Measurements from ENCODE around the gene CNTNAP2. TPM values are rescaled to one million over a fixed set of nuclear protein-coding genes. Genes with fewer than 3 reads are reported as not detected.

The CNTNAP2 gene
- total and polyA plus RNA-seq, 9 of the 15 experiments (the other 6 are each of a cell fraction or from before 2014, with no cell fraction given), result 0.04 to 0.62 (median 0.09) TPM; not detected in 4

GRCh38 chr7:147903536-147904218 is 1787.1 kb downstream of the CNTNAP2 start (continued):
- TF ChIP-seq, protein P1, sequence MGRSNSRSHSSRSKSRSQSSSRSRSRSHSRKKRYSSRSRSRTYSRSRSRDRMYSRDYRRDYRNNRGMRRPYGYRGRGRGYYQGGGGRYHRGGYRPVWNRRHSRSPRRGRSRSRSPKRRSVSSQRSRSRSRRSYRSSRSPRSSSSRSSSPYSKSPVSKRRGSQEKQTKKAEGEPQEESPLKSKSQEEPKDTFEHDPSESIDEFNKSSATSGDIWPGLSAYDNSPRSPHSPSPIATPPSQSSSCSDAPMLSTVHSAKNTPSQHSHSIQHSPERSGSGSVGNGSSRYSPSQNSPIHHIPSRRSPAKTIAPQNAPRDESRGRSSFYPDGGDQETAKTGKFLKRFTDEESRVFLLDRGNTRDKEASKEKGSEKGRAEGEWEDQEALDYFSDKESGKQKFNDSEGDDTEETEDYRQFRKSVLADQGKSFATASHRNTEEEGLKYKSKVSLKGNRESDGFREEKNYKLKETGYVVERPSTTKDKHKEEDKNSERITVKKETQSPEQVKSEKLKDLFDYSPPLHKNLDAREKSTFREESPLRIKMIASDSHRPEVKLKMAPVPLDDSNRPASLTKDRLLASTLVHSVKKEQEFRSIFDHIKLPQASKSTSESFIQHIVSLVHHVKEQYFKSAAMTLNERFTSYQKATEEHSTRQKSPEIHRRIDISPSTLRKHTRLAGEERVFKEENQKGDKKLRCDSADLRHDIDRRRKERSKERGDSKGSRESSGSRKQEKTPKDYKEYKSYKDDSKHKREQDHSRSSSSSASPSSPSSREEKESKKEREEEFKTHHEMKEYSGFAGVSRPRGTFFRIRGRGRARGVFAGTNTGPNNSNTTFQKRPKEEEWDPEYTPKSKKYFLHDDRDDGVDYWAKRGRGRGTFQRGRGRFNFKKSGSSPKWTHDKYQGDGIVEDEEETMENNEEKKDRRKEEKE (IDR thresholded peaks at IDR 0.05; ENCODE audit: borderline replicate concordance in 1 of 2, control insufficient read depth in 1 of 2, low read depth in 2 of 2, low read length in 1 of 2), result no peak
- TF ChIP-seq ATF7 (IDR thresholded peaks at IDR 0.05) (no peak), NR1H2 (CRISPR knock-in tag; IDR thresholded peaks at IDR 0.05) (no peak), JUNB (CRISPR knock-in tag; conservative IDR thresholded peaks at IDR 0.05) (no peak)

DNA sequence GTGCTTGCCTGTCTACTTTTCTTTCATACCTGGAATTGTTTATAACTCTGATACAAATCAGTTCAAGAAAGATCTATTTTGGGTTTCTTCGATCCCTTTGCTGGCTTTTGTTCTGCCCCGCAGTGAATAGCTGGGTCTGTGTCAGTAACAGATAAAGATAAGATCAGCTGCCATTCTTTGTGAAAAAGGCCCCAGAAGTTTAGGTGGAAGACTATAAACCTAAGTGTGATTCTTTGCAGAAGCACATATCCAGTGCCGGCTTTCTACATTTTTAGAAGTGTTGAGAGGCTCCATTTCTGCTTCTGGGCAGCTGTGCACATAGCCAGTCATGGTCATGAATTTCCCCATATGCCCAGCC is 1787.6 kb downstream of the CNTNAP2 start:
- Histone ChIP-seq H3K36me3 (ENCODE audit: control insufficient read depth, insufficient read depth, low read length) (no peaks in the 10 kb centered on the region), H3K79me2 (ENCODE audit: control insufficient read depth, insufficient read depth, low read length) (no peaks in the 10 kb centered on the region), H3K4me1 (replicated peaks in 1 of 2; ENCODE audit: control insufficient read depth in 2 of 2, insufficient read depth in 2 of 2, low read length in 2 of 2) (no peaks in the 10 kb centered on the region), H3K9me3 (replicated peaks; ENCODE audit: control insufficient read depth, insufficient read depth, low read depth, low read length) (no peaks in the 10 kb centered on the region; the same call in 1 of the 2 replicates), H3K4me2 (ENCODE audit: insufficient read depth, low read length) (no peak overlapping the region), H3K9me1 (ENCODE audit: control insufficient read depth, insufficient read depth, low read length) (no peaks in the 10 kb centered on the region), H4K20me1 (replicated peaks; ENCODE audit: control insufficient read depth, insufficient read depth, low read length) (no peaks in the 10 kb centered on the region), H3K27me3 (ENCODE audit: control insufficient read depth in 2 of 2, insufficient read depth in 2 of 2, low read length in 2 of 2) (no peaks in the 10 kb centered on the region), H3K27ac (ENCODE audit: extremely low read depth, low read depth, low read length) (no peak overlapping the region), H3K9ac (ENCODE audit: insufficient read depth in 1 of 2, low read depth in 2 of 2, low read length in 2 of 2) (no peak overlapping the region), H3K4me3 (no peak overlapping the region), H2AFZ (ENCODE audit: low read depth, low read length) (no peak overlapping the region)
- ATAC-seq (no peak), FAIRE-seq (no peak), DNase-seq (ENCODE audit: extremely low read depth in 1 of 4, low spot score in 3 of 4) (no peak)
- ChIA-PET POLR2A (no interaction called here), CTCF (ENCODE audit: low intra/inter-chr PET ratio) (no interaction called here)
- no TSS peak for BruUV-seq (replicated peaks)
- TF ChIP-seq HDAC3 (IDR thresholded peaks at IDR 0.05; ENCODE audit: borderline replicate concordance, partially characterized antibody) (no peak), RAD51 (IDR thresholded peaks at IDR 0.05; ENCODE audit: borderline replicate concordance, low read depth) (no peak), ZNF347 (CRISPR knock-in tag; IDR thresholded peaks at IDR 0.05; ENCODE audit: low read depth) (no peak), YBX1 (IDR thresholded peaks at IDR 0.05) (no peak), ZFPM2 (CRISPR knock-in tag; IDR thresholded peaks at IDR 0.05) (no peak), CHD1 (IDR thresholded peaks at IDR 0.05; ENCODE audit: low read length) (no peak)
- TF ChIP-seq, protein P2, sequence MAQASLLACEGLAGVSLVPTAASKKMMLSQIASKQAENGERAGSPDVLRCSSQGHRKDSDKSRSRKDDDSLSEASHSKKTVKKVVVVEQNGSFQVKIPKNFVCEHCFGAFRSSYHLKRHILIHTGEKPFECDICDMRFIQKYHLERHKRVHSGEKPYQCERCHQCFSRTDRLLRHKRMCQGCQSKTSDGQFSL (CRISPR knock-in tag; IDR thresholded peaks at IDR 0.05), result no peak
- TF ChIP-seq, protein P2 (tag; IDR thresholded peaks at IDR 0.05), result no peak
- TF ChIP-seq, protein P3, sequence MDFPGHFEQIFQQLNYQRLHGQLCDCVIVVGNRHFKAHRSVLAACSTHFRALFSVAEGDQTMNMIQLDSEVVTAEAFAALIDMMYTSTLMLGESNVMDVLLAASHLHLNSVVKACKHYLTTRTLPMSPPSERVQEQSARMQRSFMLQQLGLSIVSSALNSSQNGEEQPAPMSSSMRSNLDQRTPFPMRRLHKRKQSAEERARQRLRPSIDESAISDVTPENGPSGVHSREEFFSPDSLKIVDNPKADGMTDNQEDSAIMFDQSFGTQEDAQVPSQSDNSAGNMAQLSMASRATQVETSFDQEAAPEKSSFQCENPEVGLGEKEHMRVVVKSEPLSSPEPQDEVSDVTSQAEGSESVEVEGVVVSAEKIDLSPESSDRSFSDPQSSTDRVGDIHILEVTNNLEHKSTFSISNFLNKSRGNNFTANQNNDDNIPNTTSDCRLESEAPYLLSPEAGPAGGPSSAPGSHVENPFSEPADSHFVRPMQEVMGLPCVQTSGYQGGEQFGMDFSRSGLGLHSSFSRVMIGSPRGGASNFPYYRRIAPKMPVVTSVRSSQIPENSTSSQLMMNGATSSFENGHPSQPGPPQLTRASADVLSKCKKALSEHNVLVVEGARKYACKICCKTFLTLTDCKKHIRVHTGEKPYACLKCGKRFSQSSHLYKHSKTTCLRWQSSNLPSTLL (IDR thresholded peaks at IDR 0.05), result no peak
- intact Hi-C loops (cut with micrococcal nuclease) (no loop called here), in situ Hi-C loops (cut with MboI) (no loop called here)
- 2% methylated on average over 3 of the region's 3 CpGs for WGBS (ENCODE audit: insufficient coverage, low coverage, missing lambda C conversion rate)
